Neural cell (in vitro differentiated cells): ENCODE measurements around the gene SNX14.

ENCODE experiments used
- EP300 ChIP-seq: fragments of 450-650 bp; conservative IDR thresholded peaks from 2 replicates; pipeline ENCODE4 v1.6.1; 2014; ENCODE audit warnings: antibody characterized with exemption, mild to moderate bottlenecking, moderate library complexity; ENCODE audit not compliant: poor library complexity, severe bottlenecking
- SMC3 ChIP-seq: fragments of 450-650 bp; conservative IDR thresholded peaks from 2 replicates; pipeline ENCODE4 v1.6.1; 2014; ENCODE audit warnings: antibody characterized with exemption, mild to moderate bottlenecking, moderate library complexity; ENCODE audit not compliant: poor library complexity
- TF ChIP-seq, protein P1 (sequence below): fragments of 450-650 bp; IDR thresholded peaks from 2 replicates; pipeline ENCODE4 v1.5.1; 2014; ENCODE audit warnings: antibody characterized with exemption, mild to moderate bottlenecking, moderate library complexity; ENCODE audit not compliant: poor library complexity, severe bottlenecking

- TF ChIP-seq SMC3 (no peak), EP300 (no peak)
- TF ChIP-seq, protein P1, sequence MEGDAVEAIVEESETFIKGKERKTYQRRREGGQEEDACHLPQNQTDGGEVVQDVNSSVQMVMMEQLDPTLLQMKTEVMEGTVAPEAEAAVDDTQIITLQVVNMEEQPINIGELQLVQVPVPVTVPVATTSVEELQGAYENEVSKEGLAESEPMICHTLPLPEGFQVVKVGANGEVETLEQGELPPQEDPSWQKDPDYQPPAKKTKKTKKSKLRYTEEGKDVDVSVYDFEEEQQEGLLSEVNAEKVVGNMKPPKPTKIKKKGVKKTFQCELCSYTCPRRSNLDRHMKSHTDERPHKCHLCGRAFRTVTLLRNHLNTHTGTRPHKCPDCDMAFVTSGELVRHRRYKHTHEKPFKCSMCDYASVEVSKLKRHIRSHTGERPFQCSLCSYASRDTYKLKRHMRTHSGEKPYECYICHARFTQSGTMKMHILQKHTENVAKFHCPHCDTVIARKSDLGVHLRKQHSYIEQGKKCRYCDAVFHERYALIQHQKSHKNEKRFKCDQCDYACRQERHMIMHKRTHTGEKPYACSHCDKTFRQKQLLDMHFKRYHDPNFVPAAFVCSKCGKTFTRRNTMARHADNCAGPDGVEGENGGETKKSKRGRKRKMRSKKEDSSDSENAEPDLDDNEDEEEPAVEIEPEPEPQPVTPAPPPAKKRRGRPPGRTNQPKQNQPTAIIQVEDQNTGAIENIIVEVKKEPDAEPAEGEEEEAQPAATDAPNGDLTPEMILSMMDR, result no peak
Measured at GRCh38 chr6:85581572-85581971, 12.1 kb downstream of the SNX14 start.
